ENCODE data around the gene PHACTR3. TPM values are rescaled to one million over a fixed set of nuclear protein-coding genes. Genes with fewer than 3 reads are reported as not detected.

Gene PHACTR3
- total and polyA plus RNA-seq, 2 of the 8 experiments (the other 6 are each of a cell fraction or from before 2014, with no cell fraction given) = 0.05 to 0.13 TPM

- Histone ChIP-seq H2AFZ (ENCODE audit: low read length) (no peak overlapping the region), H3K4ac (replicated peaks; ENCODE audit: insufficient read length, low read depth, low read length) (no peak overlapping the region), H2BK20ac (ENCODE audit: low read length) (no peak overlapping the region), H2BK12ac (ENCODE audit: low read depth, low read length) (no peak overlapping the region), H3K4me1 (replicated peaks in 1 of 4; ENCODE audit: control insufficient read depth in 3 of 4, insufficient read depth in 4 of 4, low read length in 3 of 4) (peaks cover 0 to 4% (median 0%) of the 10 kb centered on the region in 4 experiments; a peak in 1 of 7 replicates), H3K4me2 (ENCODE audit: insufficient read depth in 1 of 2, low read depth in 2 of 2, low read length in 2 of 2) (no peak overlapping the region), H2BK120ac (replicated peaks; ENCODE audit: low read depth, low read length) (no peak overlapping the region), H3K79me1 (ENCODE audit: low read depth, low read length) (no peaks in the 10 kb centered on the region), H4K20me1 (replicated peaks in 1 of 2; ENCODE audit: control insufficient read depth in 1 of 2, insufficient read depth in 2 of 2, low read length in 2 of 2) (peaks cover 0 to 3% of the 10 kb centered on the region in 2 experiments), H3K14ac (ENCODE audit: insufficient read length) (no peak overlapping the region), H3K9ac (replicated peaks in 1 of 4; ENCODE audit: extremely low read depth in 1 of 4, low read depth in 3 of 4, low read length in 3 of 4) (no peak overlapping the region), H4K5ac (ENCODE audit: insufficient read length, low read depth, low read length) (no peak overlapping the region), H3K23ac (ENCODE audit: insufficient read length) (no peak overlapping the region), H2BK5ac (ENCODE audit: low read depth, low read length) (no peak overlapping the region), H3K4me3 (ENCODE audit: extremely low read depth in 1 of 4, insufficient read depth in 2 of 4, low read depth in 3 of 4, low read length in 4 of 4) (no peak overlapping the region), H3K23me2 (ENCODE audit: low read depth, low read length) (peaks cover 5% of the 10 kb centered on the region; the same call in 1 of the 2 replicates), H2AK5ac (ENCODE audit: low read depth, low read length) (no peak overlapping the region), H3K9me3 (ENCODE audit: insufficient read depth in 2 of 2, low read depth in 1 of 2, low read length in 1 of 2) (peaks cover 21 to 61% of the 10 kb centered on the region in 2 experiments), H3K56ac (replicated peaks; ENCODE audit: insufficient read length, low read depth, low read length) (no peak overlapping the region), H2BK15ac (ENCODE audit: low read length) (no peak overlapping the region), H3K18ac (ENCODE audit: extremely low read depth, low read length) (no peak overlapping the region), H4K8ac (ENCODE audit: extremely low read depth, insufficient read depth, low read length) (no peak overlapping the region; the same call in 1 of the 2 replicates), H3K27me3 (replicated peaks in 1 of 4; ENCODE audit: control insufficient read depth in 3 of 4, extremely low read depth in 1 of 4, insufficient read depth in 3 of 4, low read length in 3 of 4) (peaks cover 0 to 20% (median 12%) of the 10 kb centered on the region in 4 experiments; a peak in 6 of 7 replicates), H3K27ac (ENCODE audit: low read depth, low read length) (no peak overlapping the region), H4K91ac (replicated peaks; ENCODE audit: insufficient read length, low read length) (no peak overlapping the region), H3K36me3 (ENCODE audit: control insufficient read depth in 2 of 4, insufficient read depth in 4 of 4, low read length in 3 of 4) (no peaks in the 10 kb centered on the region), H3K79me2 (ENCODE audit: control insufficient read depth in 1 of 2, insufficient read depth in 2 of 2, low read length in 2 of 2) (no peaks in the 10 kb centered on the region)
- ChIA-PET POLR2A (ENCODE audit: partially characterized antibody) (no interaction called here), CTCF (ENCODE audit: partially characterized antibody) (interaction anchor here (0.6 to 2.2 kb wide), 19 partner anchors 11 to 711 kb away, joined by 3 to 8 read pairs (median 4); no protein-coding TSS in a partner anchor)
- WGBS, 2 experiments (ENCODE audit: extremely low coverage in 1 of 2, insufficient coverage in 1 of 2, insufficient read length in 1 of 2, insufficient replicate concordance in 2 of 2, low coverage in 1 of 2, low lambda C conversion rate in 2 of 2, missing lambda C conversion rate in 1 of 2) = 77% methylated on average over 7 of the region's 7 CpGs; no CpG with 5 or more reads in 1 of the 2 experiments
- DNase-seq (ENCODE audit: low read depth in 1 of 2, low spot score in 2 of 2) (no peak), FAIRE-seq (no peak)
- TF ChIP-seq TAF7 (optimal IDR thresholded peaks at IDR 0.05; ENCODE audit: borderline replicate concordance, low read depth, low read length) = no peak
- no peak for TF ChIP-seq SP1 (IDR thresholded peaks at IDR 0.05; ENCODE audit: low read depth, low read length)
- TF ChIP-seq ATF2 (IDR thresholded peaks at IDR 0.05; ENCODE audit: low read length) = no peak
- TF ChIP-seq RBBP5 (IDR thresholded peaks at IDR 0.05; ENCODE audit: borderline replicate concordance, low read depth, low read length) = no peak
- no peak for TF ChIP-seq POLR2AphosphoS5 (IDR thresholded peaks at IDR 0.05; ENCODE audit: low read depth, low read length)
- TF ChIP-seq EZH2 (IDR thresholded peaks at IDR 0.05; ENCODE audit: low read depth, low read length, severe bottlenecking) = no peak
- no peak for TF ChIP-seq TEAD4 (IDR thresholded peaks at IDR 0.05; ENCODE audit: low read depth, low read length)
- TF ChIP-seq RFX5 (IDR thresholded peaks at IDR 0.05; ENCODE audit: borderline replicate concordance, low read depth, low read length) = no peak
- TF ChIP-seq RNF2 (IDR thresholded peaks at IDR 0.05; ENCODE audit: borderline replicate concordance, low read depth, low read length, missing control alignments, poor library complexity, severe bottlenecking) = no peak
- TF ChIP-seq TAF1 (IDR thresholded peaks at IDR 0.05; ENCODE audit: low read depth, low read length) = no peak
- TF ChIP-seq CEBPB (IDR thresholded peaks at IDR 0.05; ENCODE audit: low read depth, low read length) = no peak
- TF ChIP-seq SIX5 (IDR thresholded peaks at IDR 0.05; ENCODE audit: low read depth, low read length) = no peak
Observed at GRCh38 chr20:59571151-59571550, 33.2 kb upstream of the PHACTR3 start.
